Liver (tissue), 9 donors: ENCODE data around the gene NHERF1. TPM values are rescaled to one million over a fixed set of nuclear protein-coding genes. Genes with fewer than 3 reads are reported as not detected.

ENCODE experiments used
- DNase-seq: peaks from one replicate; pipeline ENCODE4 v3.0.0-alpha.2; 2017; ENCODE audit warnings: low spot score
- H3K27ac ChIP-seq, 2 donors: one replicate each; pipeline ENCODE4 v1.7.0; 2013; ENCODE audit warnings: inconsistent platforms in 2 of 2, low read length in 2 of 2, control low read depth in 1 of 2, low read depth in 1 of 2, mild to moderate bottlenecking in 1 of 2
- H3K27me3 ChIP-seq, 4 donors: one replicate each; pipeline versions ENCODE4 v1.6.1 to v1.7.0; 2013; ENCODE audit warnings: low read length in 3 of 4, inconsistent platforms in 1 of 4, mild to moderate bottlenecking in 1 of 4, moderate library complexity in 1 of 4; ENCODE audit not compliant: control insufficient read depth in 4 of 4, insufficient read depth in 4 of 4
- H3K36me3 ChIP-seq, 4 donors: one replicate each; pipeline versions ENCODE4 v1.6.1 to v1.7.0; 2013; ENCODE audit warnings: low read length in 3 of 4, mild to moderate bottlenecking in 3 of 4, low read depth in 1 of 4, moderate library complexity in 1 of 4; ENCODE audit not compliant: control insufficient read depth in 4 of 4, insufficient read depth in 3 of 4
- H3K4me1 ChIP-seq, 4 donors: one replicate each; pipeline versions ENCODE4 v1.6.1 to v1.7.0; 2013; ENCODE audit warnings: low read length in 3 of 4, mild to moderate bottlenecking in 3 of 4, moderate library complexity in 1 of 4; ENCODE audit not compliant: control insufficient read depth in 4 of 4, insufficient read depth in 4 of 4
- H3K4me3 ChIP-seq, 3 donors: one replicate each; pipeline versions ENCODE4 v1.6.1 to v1.7.0; 2013; ENCODE audit warnings: low read length in 3 of 3, control low read depth in 1 of 3, low read depth in 1 of 3, mild to moderate bottlenecking in 1 of 3
- H3K9ac ChIP-seq, 2 donors: one replicate each; pipeline ENCODE4 v1.7.0; 2013; ENCODE audit warnings: low read length in 2 of 2, mild to moderate bottlenecking in 2 of 2, moderate library complexity in 2 of 2, control low read depth in 1 of 2, low read depth in 1 of 2
- H3K9me3 ChIP-seq, 4 donors: one replicate each; pipeline versions ENCODE4 v1.6.1 to v1.7.0; 2013; ENCODE audit warnings: low read length in 3 of 4; ENCODE audit not compliant: control insufficient read depth in 4 of 4
- EGR1 ChIP-seq, 2 donors: IDR thresholded peaks; 2 replicates each; pipeline ENCODE4 v1.6.1; 2016 to 2018; ENCODE audit warnings: antibody characterized with exemption in 2 of 2, low read depth in 2 of 2
- FOXA1 ChIP-seq: IDR thresholded peaks from 2 replicates; pipeline ENCODE4 v1.6.1; 2016; ENCODE audit warnings: antibody characterized with exemption
- FOXA2 ChIP-seq: IDR thresholded peaks from 2 replicates; pipeline ENCODE4 v1.6.1; 2016; ENCODE audit warnings: antibody characterized with exemption
- GABPA ChIP-seq, 2 donors: IDR thresholded peaks in 1 of 2; conservative IDR thresholded peaks in 1 of 2; 2 replicates each; pipeline ENCODE4 v1.6.1; 2016; ENCODE audit warnings: antibody characterized with exemption in 2 of 2, mild to moderate bottlenecking in 1 of 2, moderate library complexity in 1 of 2
- JUND ChIP-seq, 2 donors: IDR thresholded peaks; 2 replicates each; pipeline ENCODE4 v1.6.1; 2016; ENCODE audit warnings: antibody characterized with exemption in 2 of 2
- NR2F2 ChIP-seq: IDR thresholded peaks from 2 replicates; pipeline ENCODE4 v1.6.1; 2016; ENCODE audit warnings: antibody characterized with exemption
- RAD21 ChIP-seq, 2 donors: IDR thresholded peaks; 2 replicates each; pipeline ENCODE4 v1.6.1; 2016; ENCODE audit warnings: antibody characterized with exemption in 2 of 2, mild to moderate bottlenecking in 2 of 2
- REST ChIP-seq: IDR thresholded peaks from 2 replicates; pipeline ENCODE4 v1.6.1; 2016; ENCODE audit warnings: antibody characterized with exemption, mild to moderate bottlenecking
- RXRA ChIP-seq, 2 donors: IDR thresholded peaks; 2 replicates each; pipeline ENCODE4 v1.6.1; 2017 to 2018; ENCODE audit warnings: antibody characterized with exemption in 2 of 2, mild to moderate bottlenecking in 1 of 2
- SP1 ChIP-seq: IDR thresholded peaks from 2 replicates; pipeline ENCODE4 v1.6.1; 2018; ENCODE audit warnings: antibody characterized with exemption, mild to moderate bottlenecking
- YY1 ChIP-seq: IDR thresholded peaks from 2 replicates; pipeline ENCODE4 v1.6.1; 2016; ENCODE audit warnings: antibody characterized with exemption, mild to moderate bottlenecking
- WGBS: extraction: QIAGEN DNeasy Blood & Tissue Kit; methylation state at CpG from one replicate; pipeline ENCODE4 v1.1.7; 2013; 5-methylcytosine and 5-hydroxymethylcytosine counted together
- polyA plus RNA-seq, 2 donors: library from polyadenylated mRNA; stranded (reverse) in 1 of 2; unstranded in 1 of 2; fragments of 200-250 nt in 1 of 2; fragments of >200 nt in 1 of 2; fragmentation: Nextera tagmentation in 1 of 2; extraction: Ambion mirVana in 1 of 2; gene quantifications; one replicate each; pipeline versions ENCODE4 v1.2.1 to v1.2.3, GENCODE V29; 2013 to 2015
- total RNA-seq, 2 donors: library from RNA; depleted of rRNA; stranded (reverse); fragments of >200 nt; gene quantifications; one replicate each; pipeline ENCODE4 v1.2.3, GENCODE V29; 2014
- TF ChIP-seq, protein P1 (sequence below): IDR thresholded peaks from 2 replicates; pipeline ENCODE4 v1.6.1; 2016; ENCODE audit warnings: antibody characterized with exemption
- TF ChIP-seq, protein P2 (sequence below): IDR thresholded peaks from 2 replicates; pipeline ENCODE4 v1.6.1; 2016; ENCODE audit warnings: antibody characterized with exemption
- donor health status: healthy.
- donor health status: healthy.
- donor health status: healthy.
- donor health status: healthy.
- donor health status: healthy.

The NHERF1 gene
- total and polyA plus RNA-seq, 4 donors: 38.1 to 160 (median 94.7) TPM

GRCh38 chr17:74699236-74699635 is 49.2 kb upstream of the NHERF1 start:
- 77% methylated on average over 9 of the region's 9 CpGs for WGBS
- DNase-seq: no peak
- TF ChIP-seq, protein P1, sequence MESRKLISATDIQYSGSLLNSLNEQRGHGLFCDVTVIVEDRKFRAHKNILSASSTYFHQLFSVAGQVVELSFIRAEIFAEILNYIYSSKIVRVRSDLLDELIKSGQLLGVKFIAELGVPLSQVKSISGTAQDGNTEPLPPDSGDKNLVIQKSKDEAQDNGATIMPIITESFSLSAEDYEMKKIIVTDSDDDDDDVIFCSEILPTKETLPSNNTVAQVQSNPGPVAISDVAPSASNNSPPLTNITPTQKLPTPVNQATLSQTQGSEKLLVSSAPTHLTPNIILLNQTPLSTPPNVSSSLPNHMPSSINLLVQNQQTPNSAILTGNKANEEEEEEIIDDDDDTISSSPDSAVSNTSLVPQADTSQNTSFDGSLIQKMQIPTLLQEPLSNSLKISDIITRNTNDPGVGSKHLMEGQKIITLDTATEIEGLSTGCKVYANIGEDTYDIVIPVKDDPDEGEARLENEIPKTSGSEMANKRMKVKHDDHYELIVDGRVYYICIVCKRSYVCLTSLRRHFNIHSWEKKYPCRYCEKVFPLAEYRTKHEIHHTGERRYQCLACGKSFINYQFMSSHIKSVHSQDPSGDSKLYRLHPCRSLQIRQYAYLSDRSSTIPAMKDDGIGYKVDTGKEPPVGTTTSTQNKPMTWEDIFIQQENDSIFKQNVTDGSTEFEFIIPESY: no peak
- Histone ChIP-seq H3K27me3 (no peaks in the 10 kb centered on the region), H3K9me3 (no peaks in the 10 kb centered on the region), H3K4me3 (no peak overlapping the region), H3K27ac (no peak overlapping the region), H3K9ac (no peak overlapping the region), H3K36me3 (no peaks in the 10 kb centered on the region), H3K4me1 (no peaks in the 10 kb centered on the region)

DNA sequence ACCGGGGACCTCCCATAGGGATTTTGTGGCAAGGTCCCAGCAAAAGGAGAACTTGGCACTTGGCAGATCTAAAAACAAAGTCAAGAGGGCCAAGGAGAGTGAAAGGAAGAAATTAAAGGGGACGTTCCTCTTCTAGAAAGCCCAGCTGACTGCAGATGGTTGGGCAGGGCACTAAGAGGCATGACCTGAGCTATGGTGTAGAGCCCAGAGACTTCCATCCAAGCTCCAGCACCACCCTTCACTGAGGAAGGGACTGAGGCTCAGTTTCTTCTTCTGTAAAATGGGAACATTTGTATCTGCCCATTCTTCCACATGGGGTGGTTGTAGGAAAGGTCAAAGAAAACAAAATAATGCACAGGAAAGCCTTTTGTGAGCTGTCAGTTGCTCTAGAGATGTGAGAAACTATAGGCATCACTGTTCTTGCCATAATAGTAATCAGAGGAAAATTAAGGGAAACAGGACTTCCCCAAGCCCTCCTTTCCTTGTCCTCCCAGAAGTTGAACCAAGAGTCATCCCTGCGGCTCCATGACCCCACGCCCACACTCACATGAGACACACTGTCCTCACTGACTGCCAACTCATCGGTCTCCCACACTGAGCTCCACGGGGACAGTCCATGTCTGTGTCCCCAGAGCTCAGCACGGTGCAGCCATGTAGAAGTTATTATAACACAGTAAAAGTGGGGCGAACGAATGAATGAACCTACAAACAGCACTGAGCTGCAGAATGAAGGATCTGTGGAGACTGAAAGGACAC is 46.1 kb upstream of the NHERF1 start:
- Histone ChIP-seq H3K4me1 (no peaks in the 10 kb centered on the region), H3K9me3 (no peaks in the 10 kb centered on the region), H3K9ac (no peak overlapping the region), H3K36me3 (no peaks in the 10 kb centered on the region), H3K27me3 (no peaks in the 10 kb centered on the region), H3K4me3 (no peak overlapping the region), H3K27ac (no peak overlapping the region)
- WGBS: 83% methylated on average over 9 of the region's 9 CpGs
- TF ChIP-seq RXRA (IDR thresholded peaks at IDR 0.05) (no peak), REST (no peak), YY1 (no peak), JUND (IDR thresholded peaks at IDR 0.05) (no peak), EGR1 (IDR thresholded peaks at IDR 0.05; ENCODE audit: low read depth in 2 of 2) (no peak), NR2F2 (no peak), FOXA2 (no peak), RAD21 (IDR thresholded peaks at IDR 0.05) (no peak), FOXA1 (no peak), SP1 (no peak), GABPA (IDR thresholded peaks at IDR 0.05 in 1 of 2, conservative IDR thresholded peaks at IDR 0.05 in 1 of 2) (no peak)
- TF ChIP-seq, protein P2, sequence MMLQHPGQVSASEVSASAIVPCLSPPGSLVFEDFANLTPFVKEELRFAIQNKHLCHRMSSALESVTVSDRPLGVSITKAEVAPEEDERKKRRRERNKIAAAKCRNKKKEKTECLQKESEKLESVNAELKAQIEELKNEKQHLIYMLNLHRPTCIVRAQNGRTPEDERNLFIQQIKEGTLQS: no peak
- TF ChIP-seq, protein P1: no peak
- no peak for DNase-seq
